Aorta (tissue), 5 donors: ENCODE data around the gene PGP. TPM values are rescaled to one million over a fixed set of nuclear protein-coding genes. Genes with fewer than 3 reads are reported as not detected.

ENCODE experiments used
- ATAC-seq: fragments of 200-7000 bp; cut with Tn5 transposase; one replicate; pipeline ENCODE4 v1.9.1; 2022; ENCODE audit warnings: moderate library complexity; ENCODE audit not compliant: low FRiP score
- DNase-seq, 2 donors: peaks; one replicate each; pipeline ENCODE4 v3.0.0-alpha.2; 2020
- H3K27ac ChIP-seq, 2 donors: one replicate each; pipeline ENCODE4 v1.5.1; 2013; ENCODE audit warnings: low read length in 2 of 2, mild to moderate bottlenecking in 2 of 2, moderate library complexity in 2 of 2, control low read depth in 1 of 2, inconsistent platforms in 1 of 2, low read depth in 1 of 2
- H3K27me3 ChIP-seq, 2 donors: one replicate each; pipeline ENCODE4 v1.6.1; 2013; ENCODE audit warnings: control low read depth in 1 of 2, low read length in 1 of 2, mild to moderate bottlenecking in 1 of 2, moderate library complexity in 1 of 2; ENCODE audit not compliant: insufficient read depth in 2 of 2, control insufficient read depth in 1 of 2
- H3K36me3 ChIP-seq, 2 donors: one replicate each; pipeline ENCODE4 v1.6.1; 2013; ENCODE audit warnings: control low read depth in 1 of 2, low read length in 1 of 2, mild to moderate bottlenecking in 1 of 2; ENCODE audit not compliant: insufficient read depth in 2 of 2, control insufficient read depth in 1 of 2
- H3K4me1 ChIP-seq, 2 donors: one replicate each; pipeline ENCODE4 v1.6.1; 2013; ENCODE audit warnings: low read length in 2 of 2, control low read depth in 1 of 2, mild to moderate bottlenecking in 1 of 2, moderate library complexity in 1 of 2; ENCODE audit not compliant: insufficient read depth in 2 of 2, control insufficient read depth in 1 of 2
- H3K4me3 ChIP-seq, 2 donors: one replicate each; pipeline ENCODE4 v1.5.1; 2013; ENCODE audit warnings: low read length in 2 of 2, control low read depth in 1 of 2, mild to moderate bottlenecking in 1 of 2
- H3K9me3 ChIP-seq: one replicate; pipeline ENCODE4 v1.6.1; 2013; ENCODE audit warnings: mild to moderate bottlenecking, low read length; ENCODE audit not compliant: control insufficient read depth
- WGBS, 2 donors: extraction: QIAGEN DNeasy Blood & Tissue Kit; methylation state at CpG; one replicate each; pipeline ENCODE4 v1.1.7; 2013; 5-methylcytosine and 5-hydroxymethylcytosine counted together
- intact Hi-C, 2 donors: fragments of 100-400 bp; cut with DNase I; formaldehyde crosslinking; loops; one replicate each; pipeline versions ENCODE4 v1.14.2 to v1.15.0; 2022
- polyA plus RNA-seq, 2 donors: library from polyadenylated mRNA; stranded (reverse); fragments of 200-250 nt; gene quantifications; one replicate each; pipeline ENCODE4 v1.2.3, GENCODE V29; 2013
- total RNA-seq, 2 donors: library from RNA; stranded (reverse); fragmentation: NEBNext Ultra II Directional; extraction: Animal tissue kit (Norgen Biotek cat#: 25700); gene quantifications; one replicate each; pipeline ENCODE4 v1.2.1, GENCODE V29; 2021
- donor health status: healthy with polysubstance abuse.
- donor health status: Bipolar disorder and iron deficiency.
- donor health status: DM: no; HTN: no; CAD: no.
- donor health status: DM: no; HTN: no; CAD: no.
- donor health status: DM: yes; HTN: yes; CAD: no.

Gene PGP
- total and polyA plus RNA-seq, 4 donors, result 7.3 to 15.4 (median 9.0) TPM

DNA sequence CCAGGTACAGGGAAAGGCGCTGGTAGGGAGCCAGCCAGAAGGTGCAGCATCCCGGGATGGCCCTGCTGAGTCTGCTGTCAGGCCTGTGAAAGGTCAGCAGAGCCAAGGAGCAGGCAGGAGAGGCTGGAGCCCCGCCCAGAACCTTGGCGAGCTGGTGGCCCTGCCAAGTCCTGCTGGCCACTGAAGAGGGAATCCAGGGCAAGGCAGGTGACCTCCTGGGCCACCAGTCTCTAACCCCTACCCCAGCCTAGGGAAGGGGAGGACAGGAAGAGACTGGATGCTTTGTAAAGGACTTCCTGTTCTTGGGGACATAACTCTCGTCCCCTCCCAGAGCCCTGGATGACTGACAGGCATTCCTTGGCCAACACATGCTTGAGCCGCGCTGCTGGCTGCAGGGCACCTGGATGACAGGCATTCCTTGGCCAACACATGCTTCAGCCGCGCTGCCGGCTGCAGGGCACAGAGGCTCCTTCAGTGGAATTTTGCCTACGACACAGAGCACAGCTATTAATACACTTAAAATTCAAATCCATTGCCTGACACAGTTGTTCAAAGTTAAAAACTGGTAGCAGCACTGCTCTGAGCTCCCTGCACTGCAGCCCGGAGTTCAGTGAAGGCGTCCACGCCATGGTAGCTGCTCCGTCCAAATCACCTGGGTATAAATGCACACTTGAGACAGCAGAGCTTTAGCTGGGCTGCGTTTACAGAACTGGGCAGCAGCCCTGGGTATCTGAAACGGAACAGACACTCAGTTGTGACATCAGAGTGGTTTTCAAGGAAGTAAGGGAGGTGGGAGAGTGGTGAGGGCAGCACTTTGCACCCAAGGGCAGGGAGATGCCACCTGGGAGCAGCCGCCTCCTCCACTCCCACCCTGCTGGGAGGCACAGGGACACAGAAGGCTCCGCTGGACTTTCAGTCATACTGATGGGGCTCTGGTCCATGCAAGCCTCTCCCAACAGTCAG, 2.0 kb downstream of the PGP start:
- H3K27ac ChIP-seq, result no peak overlapping the region
- intact Hi-C loops, result no loop called here
- 35 to 43% methylated on average over 19 of the region's 19 CpGs for WGBS, 2 donors
- no peaks in the 10 kb centered on the region for H3K4me1 ChIP-seq
- ATAC-seq, result no peak
- no peaks in the 10 kb centered on the region for H3K9me3 ChIP-seq
- H3K27me3 ChIP-seq, result no peaks in the 10 kb centered on the region
- DNase-seq, result no peak
- H3K36me3 ChIP-seq, result no peaks in the 10 kb centered on the region
- no peak overlapping the region for H3K4me3 ChIP-seq

DNA sequence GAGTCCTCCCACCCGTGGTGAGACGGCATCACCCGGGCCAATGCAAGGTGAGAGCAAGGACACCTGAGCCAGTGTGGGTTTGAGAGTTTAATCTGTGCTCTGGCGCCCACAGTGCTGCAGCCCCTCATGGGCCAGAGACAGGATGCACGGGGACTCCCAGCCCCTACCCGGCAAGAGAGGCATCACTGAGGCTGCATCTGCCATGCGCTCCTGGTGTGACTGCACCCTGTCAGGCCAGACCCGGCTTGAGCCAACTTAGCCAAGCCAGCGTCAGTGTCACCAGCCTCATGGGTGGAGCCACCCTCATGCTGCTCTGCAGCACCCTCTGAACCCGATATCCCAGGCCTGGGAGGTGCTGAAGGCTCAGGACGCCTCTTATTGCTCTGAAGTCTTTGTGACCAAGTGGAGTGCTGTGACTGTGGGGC, 2.7 kb downstream of the PGP start:
- no peak for ATAC-seq
- no peaks in the 10 kb centered on the region for H3K4me1 ChIP-seq
- no peaks in the 10 kb centered on the region for H3K36me3 ChIP-seq
- H3K9me3 ChIP-seq, result no peaks in the 10 kb centered on the region
- H3K27me3 ChIP-seq, result no peaks in the 10 kb centered on the region
- no peak overlapping the region for H3K4me3 ChIP-seq
- no peak for DNase-seq
- no peak overlapping the region for H3K27ac ChIP-seq
- WGBS, 2 donors, result 74 to 75% methylated on average over 11 of the region's 11 CpGs
- intact Hi-C loops, result no loop called here

DNA sequence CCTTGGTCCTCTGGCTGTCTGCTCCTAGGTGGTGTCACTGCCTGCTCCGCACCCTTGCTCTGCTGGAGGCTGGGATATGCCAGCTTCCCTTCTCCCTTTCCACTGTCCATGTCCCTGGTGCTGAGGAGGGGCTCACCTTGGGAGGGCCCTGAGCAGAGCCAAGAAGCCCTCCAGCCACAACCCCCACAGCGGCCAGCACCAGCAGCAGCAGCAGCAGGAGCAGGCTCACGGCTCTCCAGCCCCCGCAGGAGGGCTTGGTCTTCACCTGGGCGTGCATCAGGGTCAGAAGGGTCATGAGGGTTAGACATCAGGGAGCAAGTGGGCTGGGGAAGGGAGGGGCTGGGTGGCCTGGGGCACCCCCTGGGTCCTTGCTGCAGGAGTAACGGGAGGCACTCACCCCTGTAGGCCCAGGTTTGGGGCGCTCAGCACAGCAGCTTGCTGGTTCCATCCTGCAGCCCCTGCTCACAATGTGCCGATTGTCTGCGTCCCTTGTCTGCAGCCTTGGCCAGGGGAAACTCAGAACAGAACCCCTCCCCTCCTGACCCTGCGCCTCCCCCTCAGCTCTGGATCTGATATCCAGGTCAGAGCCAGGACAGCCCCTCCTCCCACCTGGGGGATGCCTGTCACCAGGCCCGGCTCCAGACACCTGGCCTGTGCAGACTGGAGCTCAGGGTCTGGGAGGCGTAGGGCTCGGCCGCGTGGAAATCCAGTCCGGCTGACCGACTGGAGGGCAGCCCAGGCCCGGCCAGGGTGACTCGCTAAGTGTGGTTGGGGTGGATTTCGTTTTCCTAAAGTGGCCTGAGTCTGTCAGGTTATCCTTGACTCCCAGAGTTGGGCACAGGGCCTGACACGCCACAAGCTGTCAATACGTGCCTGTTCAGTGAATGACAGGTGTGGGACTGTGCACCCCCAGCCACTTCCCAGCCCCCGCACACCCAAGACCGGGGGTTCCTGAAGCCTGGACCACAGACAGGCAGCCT, 4.0 kb downstream of the PGP start, which contains the start of gene BRICD5:
TSS of gene BRICD5 (minus strand) at position 478 of the 980 bp plus-strand sequence. CDS start at position 448, 30 bp downstream.
- intact Hi-C loops, result no loop called here
- H3K27me3 ChIP-seq, result no peaks in the 10 kb centered on the region
- H3K36me3 ChIP-seq, result no peaks in the 10 kb centered on the region
- H3K9me3 ChIP-seq, result no peaks in the 10 kb centered on the region
- no peak within 1 kb of the TSS for H3K4me3 ChIP-seq
- DNase-seq (no peak), ATAC-seq (no peak)
- WGBS, 2 donors, result 77 to 80% methylated on average over 23 to 24 of the region's 24 CpGs
- no peaks in the 10 kb centered on the region for H3K4me1 ChIP-seq
- H3K27ac ChIP-seq, result no peak within 1 kb of the TSS

DNA sequence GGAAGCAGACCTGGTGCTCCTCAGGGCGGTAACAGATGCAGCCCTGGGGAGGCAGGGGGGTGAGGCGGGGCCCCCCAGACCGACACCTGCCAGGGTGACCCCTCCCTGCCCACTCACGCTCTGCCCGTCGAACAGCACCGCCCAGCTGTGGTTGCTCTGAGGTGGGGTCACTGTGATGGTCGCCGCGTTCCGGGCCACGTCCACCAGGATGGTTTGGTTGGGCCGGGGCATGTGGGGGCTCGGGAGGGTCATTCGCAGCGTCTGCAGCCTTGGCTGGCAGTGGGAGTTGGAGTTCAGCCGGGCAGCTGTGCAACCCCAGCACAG, 4.7 kb downstream of the PGP start:
- ATAC-seq (no peak), DNase-seq (no peak)
- Histone ChIP-seq H3K4me3 (no peak overlapping the region), H3K9me3 (no peaks in the 10 kb centered on the region), H3K36me3 (no peaks in the 10 kb centered on the region), H3K27me3 (no peaks in the 10 kb centered on the region), H3K4me1 (no peaks in the 10 kb centered on the region), H3K27ac (no peak overlapping the region)
- 90 to 91% methylated on average over 17 of the region's 17 CpGs for WGBS, 2 donors
- intact Hi-C loops, result no loop called here

DNA sequence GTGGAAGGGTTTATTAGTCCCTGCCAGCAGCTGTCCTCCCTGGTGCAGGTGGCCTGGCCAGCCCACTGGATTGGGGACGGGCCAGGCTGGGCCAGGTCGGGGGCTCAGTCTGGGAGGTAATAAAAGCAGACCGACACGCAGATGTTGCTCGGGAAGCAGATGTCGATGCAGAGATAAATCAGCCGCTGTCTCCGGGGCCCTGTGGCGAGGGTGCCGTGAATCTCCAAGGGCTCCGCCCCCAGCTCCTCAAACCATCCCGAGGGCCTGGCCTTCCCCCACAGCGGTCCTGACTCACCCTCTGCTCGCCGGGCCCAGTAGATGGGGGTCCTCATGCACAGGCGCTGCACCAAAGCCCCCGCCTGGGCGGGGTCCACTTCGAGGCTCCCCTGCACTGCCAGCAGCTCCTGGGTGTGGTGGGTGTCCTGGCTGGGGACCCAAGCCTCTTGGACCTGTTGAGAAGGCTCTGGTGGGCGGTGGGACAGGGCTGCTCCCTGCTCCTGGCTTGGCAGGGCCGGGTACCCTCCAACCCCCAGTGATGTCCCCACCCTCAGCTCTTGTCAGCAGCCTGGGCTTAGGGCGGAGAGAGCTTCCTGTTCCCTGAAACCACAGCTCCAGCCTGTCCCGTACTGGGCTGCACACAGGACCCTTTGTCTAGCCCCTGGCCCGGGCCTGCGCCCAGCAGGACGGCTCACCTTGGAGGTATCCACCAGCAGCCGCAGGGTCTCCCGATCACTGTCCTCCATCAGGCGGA, 5.2 kb downstream of the PGP start:
- Histone ChIP-seq H3K4me1 (no peaks in the 10 kb centered on the region), H3K27ac (no peak overlapping the region), H3K4me3 (no peak overlapping the region), H3K36me3 (no peaks in the 10 kb centered on the region), H3K9me3 (no peaks in the 10 kb centered on the region), H3K27me3 (no peaks in the 10 kb centered on the region)
- 82 to 83% methylated on average over 28 to 29 of the region's 29 CpGs for WGBS, 2 donors
- DNase-seq, result no peak
- intact Hi-C loops, result no loop called here
- no peak for ATAC-seq

DNA sequence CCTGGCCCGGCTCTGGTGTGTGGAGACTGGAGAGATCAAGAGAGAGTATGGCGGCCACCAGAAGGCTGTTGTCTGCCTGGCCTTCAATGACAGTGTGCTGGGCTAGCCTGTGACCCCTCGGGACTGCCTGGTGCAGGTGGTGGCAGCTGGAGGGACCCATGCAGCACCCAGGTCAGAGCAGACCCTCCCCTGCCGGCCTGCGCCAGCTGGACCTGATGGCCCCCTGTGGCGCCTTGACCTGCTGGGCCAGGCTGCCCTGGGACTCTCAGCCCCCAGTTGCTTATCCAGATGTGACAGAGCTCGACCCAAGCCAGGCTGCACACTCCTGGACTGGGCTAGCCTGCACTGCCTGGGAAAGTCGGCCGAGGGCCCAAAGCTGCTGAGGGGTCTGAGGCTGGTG, 5.9 kb downstream of the PGP start:
- no peak for ATAC-seq
- 90 to 91% methylated on average over 9 of the region's 9 CpGs for WGBS, 2 donors
- H3K27me3 ChIP-seq, result no peaks in the 10 kb centered on the region
- DNase-seq, result no peak
- no peaks in the 10 kb centered on the region for H3K36me3 ChIP-seq
- H3K4me3 ChIP-seq, result no peak overlapping the region
- no peaks in the 10 kb centered on the region for H3K9me3 ChIP-seq
- no peak overlapping the region for H3K27ac ChIP-seq
- no peaks in the 10 kb centered on the region for H3K4me1 ChIP-seq
- intact Hi-C loops, result no loop called here

DNA sequence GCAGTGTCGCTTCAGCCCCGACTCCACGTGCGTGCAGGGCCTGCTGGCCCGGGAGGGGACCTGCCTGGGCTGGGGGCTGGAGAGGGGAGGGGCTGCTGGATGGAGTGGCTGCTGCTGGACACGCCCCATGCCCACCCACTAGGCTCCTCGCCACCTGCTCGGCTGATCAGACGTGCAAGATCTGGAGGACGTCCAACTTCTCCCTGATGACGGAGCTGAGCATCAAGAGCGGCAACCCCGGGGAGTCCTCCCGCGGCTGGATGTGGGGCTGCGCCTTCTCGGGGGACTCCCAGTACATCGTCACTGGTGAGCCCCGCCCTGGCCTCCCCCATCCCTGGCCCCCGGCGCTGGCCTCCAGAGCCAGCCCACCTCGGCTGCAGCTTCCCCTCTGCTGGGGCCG, 6.3 kb downstream of the PGP start:
- Histone ChIP-seq H3K36me3 (no peaks in the 10 kb centered on the region), H3K4me1 (no peaks in the 10 kb centered on the region), H3K27ac (no peak overlapping the region), H3K9me3 (no peaks in the 10 kb centered on the region), H3K4me3 (no peak overlapping the region), H3K27me3 (no peaks in the 10 kb centered on the region)
- no peak for ATAC-seq
- intact Hi-C loops, result no loop called here
- WGBS, 2 donors, result 80 to 82% methylated on average over 23 of the region's 23 CpGs
- DNase-seq, result no peak

DNA sequence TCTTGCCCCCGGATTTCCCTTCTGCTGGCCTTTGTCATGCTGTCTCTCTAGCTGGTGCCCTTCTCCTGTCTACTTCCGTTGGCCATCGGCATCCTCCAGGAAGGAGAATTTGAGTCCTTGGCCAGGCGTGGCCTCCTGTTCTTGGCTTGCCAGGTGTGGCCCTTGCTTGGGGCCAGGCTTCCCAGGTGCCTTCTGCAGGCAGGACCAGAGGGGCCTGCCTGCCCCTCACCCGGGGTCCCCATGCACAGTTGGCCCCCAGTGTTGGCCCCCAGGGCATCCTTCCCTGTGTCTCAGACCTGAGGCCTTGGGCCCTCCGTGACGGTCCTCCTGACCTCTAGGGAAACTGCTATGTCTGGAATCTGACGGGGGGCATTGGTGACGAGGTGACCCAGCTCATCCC, 6.8 kb downstream of the PGP start:
- intact Hi-C loops, result no loop called here
- H3K27me3 ChIP-seq, result no peaks in the 10 kb centered on the region
- no peaks in the 10 kb centered on the region for H3K9me3 ChIP-seq
- no peaks in the 10 kb centered on the region for H3K4me1 ChIP-seq
- no peak for ATAC-seq
- 87 to 92% methylated on average over 9 of the region's 9 CpGs for WGBS, 2 donors
- H3K36me3 ChIP-seq, result no peaks in the 10 kb centered on the region
- no peak overlapping the region for H3K27ac ChIP-seq
- H3K4me3 ChIP-seq, result no peak overlapping the region
- DNase-seq, result no peak
